Measurements from ENCODE around the gene NPC1L1. TPM values are rescaled to one million over a fixed set of nuclear protein-coding genes. Genes with fewer than 3 reads are reported as not detected.

NPC1L1 gene
- polyA plus RNA-seq, 3 donors, result 2.1 to 3.2 (median 2.5) TPM

DNA sequence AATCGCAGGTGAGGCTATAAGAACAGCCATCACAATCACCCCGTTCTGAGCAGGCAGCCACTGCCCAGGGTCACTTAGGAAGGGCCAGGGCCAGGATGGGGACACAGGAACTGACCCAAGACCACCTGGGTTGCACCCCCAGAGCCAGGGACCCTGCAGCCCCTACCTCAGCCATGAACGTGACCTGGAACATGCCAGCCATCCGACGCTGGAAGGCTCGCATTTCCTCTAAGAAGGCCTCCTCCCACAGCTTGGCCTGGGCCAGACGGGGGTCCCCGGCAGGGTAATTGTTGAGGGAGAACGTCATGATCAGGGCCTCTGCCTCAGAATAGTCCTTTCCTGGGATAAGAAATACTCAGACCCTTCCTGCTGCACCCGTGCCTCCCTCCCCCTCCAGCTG, 5.0 kb downstream of the NPC1L1 start:
- DNase-seq (ENCODE audit: low read depth in 3 of 3, low spot score in 2 of 3), result no peak

DNA sequence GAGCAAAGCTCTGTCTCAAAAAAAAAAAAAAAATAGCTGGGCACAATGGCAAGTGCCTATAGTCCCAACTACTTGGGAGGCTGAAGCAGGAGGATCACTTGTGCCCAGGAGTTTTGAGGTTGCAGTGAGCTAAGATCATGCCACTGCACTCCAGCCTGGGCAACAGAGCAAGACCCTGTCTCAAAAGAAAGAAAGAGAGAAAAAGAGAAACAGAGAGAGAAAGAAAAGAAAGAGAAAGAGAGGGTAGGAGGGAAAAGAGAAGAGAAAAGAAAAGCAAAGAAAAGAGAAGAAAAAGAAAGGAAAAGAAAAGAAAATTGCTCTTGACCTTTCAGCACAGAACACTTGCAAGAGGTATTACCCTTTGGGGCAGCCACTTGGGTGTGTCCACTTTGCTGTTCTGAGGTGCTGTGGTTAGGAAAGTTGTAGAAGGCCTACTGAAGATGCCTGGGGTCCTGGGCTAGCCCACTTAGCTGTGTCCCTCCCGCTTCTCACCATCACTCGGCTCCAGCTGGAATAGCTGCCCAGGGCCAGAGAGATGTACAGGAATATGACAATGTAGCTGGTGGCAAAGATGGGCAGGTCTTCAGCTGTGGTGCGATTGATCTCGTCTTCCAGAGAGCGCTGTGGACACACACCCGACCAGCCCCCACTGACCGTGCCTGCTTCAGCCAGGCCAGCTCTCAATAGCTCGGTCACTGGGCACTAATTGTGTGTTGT, 5.6 kb downstream of the NPC1L1 start:
- no peak for DNase-seq (ENCODE audit: low read depth in 3 of 3, low spot score in 2 of 3)

DNA sequence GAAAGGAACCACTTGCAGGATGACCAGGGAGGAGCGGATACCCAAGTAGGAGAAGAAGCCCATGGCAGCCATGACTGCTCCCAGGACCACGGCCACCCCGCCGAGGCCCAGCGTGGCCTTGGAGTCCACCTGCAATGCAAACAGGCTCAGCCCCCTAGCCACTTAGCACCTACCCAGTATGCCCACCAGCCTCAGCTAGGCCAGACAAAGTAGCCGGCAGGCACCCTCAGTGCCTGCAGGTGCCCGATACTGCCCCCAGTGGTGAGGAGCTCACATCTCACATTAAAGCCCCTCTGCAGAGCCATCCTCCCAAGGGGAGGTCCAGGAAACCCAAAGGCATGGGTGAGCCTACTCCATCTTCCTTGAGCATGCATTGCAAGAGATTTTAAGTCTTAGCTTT, 6.6 kb downstream of the NPC1L1 start:
- no peak for DNase-seq (ENCODE audit: low read depth in 3 of 3, low spot score in 2 of 3)

DNA sequence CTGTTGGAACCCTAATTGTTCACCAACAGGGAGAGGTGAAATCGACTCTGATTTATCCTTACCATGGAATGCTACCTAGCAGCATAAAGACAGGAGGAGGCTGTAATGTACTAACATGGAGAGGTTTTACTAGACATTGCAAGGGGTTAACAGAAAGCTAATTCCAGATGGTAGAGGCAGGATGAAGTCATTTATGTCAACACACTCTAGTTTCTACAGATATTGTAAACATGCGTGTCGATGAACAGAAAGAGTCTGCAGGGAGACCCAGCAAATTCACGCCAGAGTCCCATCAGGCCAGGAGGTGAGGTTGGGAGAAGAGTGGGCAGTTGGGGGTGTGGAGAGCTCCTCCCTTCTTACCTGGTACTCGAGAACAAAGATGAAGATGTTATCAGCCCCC, 7.0 kb downstream of the NPC1L1 start:
- DNase-seq (ENCODE audit: low read depth in 3 of 3, low spot score in 2 of 3), result no peak

DNA sequence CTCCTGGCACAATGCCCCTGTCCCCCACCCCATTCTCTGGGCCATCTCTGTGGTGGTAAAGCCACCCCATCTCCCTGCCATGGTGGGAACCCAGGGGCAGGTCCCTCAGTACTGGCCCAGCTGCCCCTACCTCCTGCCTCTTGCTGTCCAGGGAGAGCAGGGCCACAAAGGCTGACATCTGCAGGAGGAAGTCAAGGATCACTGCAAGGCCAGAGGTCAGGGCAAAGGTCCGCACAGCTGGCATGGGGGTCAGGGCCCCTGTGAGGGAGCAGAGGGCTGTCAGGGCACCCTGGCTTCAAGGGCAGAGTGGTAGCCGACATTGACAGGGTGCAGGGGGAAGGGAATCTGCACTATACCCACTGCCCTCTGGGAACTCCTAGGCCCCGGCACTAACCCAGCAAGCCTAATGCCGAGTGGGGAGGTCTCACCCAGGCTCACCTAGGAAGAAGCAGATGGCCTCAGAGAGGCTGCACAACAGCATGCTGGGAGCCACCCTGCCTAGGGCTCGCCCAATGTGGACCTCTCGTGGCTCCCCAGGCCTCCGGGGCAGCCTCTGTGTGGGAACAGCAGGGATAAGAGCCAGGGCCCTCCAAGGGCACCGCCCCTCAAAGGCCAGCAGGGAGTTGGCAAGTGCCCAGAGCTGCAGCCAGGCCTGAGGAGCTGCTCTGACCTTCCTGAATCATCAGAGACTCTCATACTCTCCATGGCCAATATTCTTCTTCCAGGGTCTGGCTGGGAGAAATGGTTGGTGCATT, 7.7 kb downstream of the NPC1L1 start:
- no peak for DNase-seq (ENCODE audit: low read depth in 3 of 3, low spot score in 2 of 3)

DNA sequence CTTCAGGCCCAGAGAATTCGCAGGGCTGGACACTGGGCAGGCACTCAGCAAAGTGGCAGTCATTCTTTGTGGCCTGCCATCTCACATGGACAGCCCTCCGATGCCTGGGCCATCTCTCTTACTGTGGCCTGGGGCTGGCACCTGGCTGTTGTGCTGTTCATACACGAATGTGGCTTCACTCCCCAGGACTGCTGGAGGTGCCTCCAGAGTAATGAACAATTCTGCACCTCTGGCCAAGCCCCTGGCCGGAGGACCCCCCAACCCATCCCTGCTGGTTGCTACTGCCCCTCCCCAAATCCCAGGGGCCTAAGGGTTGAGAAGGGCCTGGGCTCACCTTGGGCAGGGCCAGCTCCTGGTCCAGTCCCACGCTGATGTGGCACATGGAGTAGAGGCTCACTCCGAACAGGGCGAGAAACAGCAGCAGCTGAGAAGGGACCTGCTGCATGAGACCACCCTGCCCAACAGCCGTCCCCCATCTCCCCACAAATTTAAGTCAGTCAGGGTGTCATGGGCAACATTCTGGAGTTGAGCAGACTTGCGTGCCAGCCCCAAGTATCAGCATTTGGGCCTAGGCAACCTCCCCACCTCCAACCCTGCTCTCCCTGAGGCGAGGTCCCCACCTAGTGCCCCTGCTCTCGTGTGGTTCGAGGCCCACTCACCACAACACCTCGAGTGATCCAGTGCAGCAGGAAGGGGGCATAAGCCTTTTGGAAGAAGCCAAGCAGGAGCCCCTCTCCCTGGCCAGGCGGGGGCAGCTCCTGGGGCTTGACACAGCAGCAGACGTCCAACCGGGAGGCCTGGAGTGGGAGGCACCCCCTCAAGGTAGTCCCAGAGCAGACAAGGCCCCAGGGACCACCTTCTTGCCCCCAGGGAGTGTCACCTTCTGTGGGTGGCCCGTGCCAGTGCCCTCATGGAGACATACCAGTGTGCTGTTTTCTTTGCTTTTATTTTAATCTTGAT, 9.4 kb downstream of the NPC1L1 start:
- DNase-seq (ENCODE audit: low read depth in 3 of 3, low spot score in 2 of 3), result no peak

DNA sequence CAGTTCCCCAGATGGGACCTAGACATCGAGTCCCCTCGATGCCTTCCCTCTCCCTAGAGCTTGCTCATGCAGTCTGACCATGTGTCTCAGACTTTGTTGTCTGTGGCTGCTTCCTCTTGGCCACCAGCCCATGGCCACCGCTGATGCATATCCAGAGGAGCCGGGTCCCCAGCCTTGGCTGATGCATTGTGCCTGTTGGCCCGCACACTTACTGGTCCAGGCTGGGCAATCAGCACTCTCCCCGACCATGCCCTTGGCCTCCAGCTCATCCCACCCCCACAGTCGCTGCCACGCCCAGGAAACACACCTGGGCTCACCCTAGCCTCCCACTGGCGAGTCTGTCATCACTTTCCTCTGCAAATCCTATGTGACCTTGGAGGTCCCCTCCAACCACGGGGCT, 10.1 kb downstream of the NPC1L1 start:
- DNase-seq (ENCODE audit: low read depth in 3 of 3, low spot score in 2 of 3), result no peak

DNA sequence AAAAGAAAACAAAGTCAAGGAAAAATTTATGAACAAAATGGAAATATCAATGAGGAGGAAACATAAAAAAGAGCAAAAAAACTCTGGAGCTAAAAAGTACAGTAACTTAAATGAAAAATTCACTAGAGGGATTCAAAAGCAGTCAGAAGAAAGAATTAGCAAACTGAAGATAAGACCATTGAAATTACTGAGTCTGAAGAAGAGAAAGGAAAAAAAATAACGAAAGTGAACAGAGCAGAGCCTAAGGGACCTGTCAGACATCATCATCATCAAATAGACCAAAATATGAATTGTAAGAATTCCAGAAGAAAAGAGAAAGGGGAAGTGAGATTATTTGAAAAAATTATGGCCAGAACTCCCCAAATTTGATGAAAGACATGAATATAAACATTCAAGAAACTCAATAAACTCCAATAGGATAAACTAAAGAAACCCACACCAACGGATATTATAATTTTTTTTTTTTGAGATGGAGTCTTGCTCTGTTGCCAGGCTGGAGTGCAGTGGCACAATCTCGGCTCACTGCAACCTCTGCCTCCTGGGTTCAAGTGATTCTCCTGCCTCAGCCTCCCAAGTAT, 16.2 kb downstream of the NPC1L1 start:
- DNase-seq (ENCODE audit: low read depth in 3 of 3, low spot score in 2 of 3), result no peak

DNA sequence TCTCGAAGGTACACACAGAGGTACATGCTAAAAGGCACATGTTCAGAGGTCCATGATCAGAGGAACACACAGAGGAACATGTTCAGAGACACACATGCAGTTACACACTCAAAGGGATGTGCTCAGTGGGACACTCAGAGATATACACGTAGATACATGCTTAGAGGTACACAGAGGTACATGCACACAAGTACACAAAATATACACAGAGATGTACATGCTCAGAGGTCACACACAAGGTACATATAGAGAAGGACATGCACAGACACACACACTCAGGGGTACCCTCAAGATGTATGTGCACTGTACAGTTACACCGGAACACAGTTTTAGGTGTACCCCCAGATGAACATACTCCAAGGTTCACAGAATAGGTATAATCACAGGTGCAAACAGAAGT, 18.8 kb downstream of the NPC1L1 start:
- no peak for DNase-seq (ENCODE audit: low read depth in 3 of 3, low spot score in 2 of 3)

DNA sequence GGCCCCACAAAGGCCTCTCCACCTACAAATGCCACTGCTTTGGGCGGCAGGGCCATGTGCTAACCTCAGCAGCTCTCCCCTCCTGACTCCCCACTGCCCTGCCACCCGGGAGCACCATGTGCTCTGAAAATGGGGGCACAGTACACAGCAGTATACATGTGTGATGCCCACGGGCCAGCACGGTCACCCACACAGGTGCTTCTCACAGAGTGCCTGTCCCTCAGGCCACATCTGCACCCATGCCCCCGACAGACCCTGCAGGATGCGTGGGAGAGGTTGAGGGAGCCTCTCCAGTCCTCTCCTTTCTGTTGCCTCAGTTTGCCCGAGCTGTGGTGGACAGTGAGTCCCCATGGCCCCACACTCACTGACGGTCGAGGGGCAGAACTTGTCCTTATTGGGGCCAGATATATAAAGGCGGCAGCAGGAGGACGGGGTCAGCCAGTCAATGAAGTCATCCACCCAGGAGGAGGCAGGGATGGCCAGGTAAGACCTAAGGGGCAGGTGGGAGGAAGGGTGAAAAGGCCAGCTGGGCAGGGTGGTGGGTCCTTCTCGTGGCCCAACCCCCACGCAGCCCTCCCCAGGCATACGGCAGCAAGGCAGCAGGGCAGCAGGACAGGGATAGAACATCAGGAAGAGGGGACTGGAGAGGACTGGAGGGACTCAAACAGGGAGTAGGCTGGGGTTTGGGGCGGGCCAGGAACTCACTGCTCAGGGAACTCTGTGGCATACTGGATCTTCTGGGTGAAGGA, 19.6 kb downstream of the NPC1L1 start:
- DNase-seq (ENCODE audit: low read depth in 3 of 3, low spot score in 2 of 3), result no peak

DNA sequence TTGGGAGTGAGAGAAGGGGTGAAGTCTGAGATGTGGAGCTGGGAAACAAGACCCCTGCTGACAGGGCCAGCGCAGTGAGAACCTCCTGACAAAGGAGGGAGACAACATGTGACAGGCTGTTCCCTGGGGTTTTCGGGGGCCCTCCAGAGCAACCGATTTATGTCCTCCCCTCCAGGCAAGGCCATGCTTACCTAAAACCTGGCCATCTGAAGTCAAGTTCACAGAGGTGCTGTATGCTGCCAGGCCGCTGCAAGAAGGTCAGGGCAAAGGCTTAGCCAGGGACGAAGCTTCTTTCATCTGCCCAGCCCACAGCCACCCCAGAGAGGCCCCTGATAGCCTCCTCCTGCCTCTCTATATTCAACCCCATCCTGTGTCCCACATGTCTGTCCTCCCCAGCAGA, 20.6 kb downstream of the NPC1L1 start:
- no peak for DNase-seq (ENCODE audit: low read depth in 3 of 3, low spot score in 2 of 3)

DNA sequence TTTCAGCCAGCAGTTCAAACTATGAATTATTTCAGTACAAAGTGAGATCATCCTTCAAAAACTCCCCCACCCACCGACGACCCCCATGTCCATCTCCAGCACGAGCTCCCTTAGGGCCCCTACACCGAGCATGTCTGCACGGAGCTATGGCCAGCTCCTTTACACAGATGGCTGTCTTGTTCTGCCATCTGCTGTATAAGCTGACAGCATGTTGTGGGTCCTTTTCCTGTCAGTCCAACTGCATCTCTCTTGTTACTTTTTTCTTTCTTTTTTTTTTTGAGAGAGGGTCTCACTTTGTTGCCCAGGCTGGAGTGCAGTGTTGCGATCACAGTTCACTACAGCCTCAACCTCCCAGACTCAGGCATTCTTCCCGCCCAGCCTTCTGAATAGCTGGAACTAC, 21.6 kb downstream of the NPC1L1 start:
- DNase-seq (ENCODE audit: low read depth in 3 of 3, low spot score in 2 of 3), result no peak

DNA sequence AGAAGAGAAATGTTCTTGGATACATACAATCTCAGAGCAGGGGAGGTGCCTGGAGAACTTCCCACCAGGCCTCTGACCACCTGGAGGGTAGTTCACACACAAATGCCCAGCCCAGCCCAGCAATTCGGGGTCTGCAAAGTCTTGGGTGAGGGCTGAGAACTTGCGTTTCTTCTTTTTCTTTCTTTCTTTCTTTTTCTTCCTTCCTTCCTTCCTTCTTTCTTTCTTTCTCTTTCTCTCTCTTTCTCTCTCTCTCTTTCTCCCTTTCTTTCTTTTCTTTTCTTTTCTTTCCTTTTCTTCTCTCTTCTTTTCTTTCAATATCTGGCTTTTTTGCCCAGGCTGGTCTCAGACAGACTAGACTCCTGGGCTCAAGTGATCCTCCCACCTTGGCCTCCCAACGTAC, 22.4 kb downstream of the NPC1L1 start:
- DNase-seq (ENCODE audit: low read depth in 3 of 3, low spot score in 2 of 3), result no peak

DNA sequence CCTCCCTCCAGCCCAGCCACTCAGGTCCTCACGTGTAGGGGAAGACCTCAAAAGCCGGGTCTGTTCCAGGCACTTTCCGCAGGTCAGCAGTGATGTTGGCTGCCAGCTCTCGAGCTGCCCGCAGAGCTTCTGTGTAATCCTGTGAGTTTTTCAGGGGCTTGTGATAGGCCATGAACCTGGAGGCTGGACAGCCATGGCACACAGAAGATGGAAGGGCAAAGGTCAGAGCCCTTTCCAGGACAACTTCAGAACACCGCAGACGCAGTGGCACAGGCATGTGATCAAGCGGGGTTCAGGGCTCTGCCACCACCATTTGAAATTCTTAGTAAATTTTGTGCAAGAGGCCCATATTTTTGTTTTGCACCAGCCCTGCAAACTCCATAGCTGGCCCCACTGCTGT, 24.0 kb downstream of the NPC1L1 start:
- no peak for DNase-seq (ENCODE audit: low read depth in 3 of 3, low spot score in 2 of 3)

DNA sequence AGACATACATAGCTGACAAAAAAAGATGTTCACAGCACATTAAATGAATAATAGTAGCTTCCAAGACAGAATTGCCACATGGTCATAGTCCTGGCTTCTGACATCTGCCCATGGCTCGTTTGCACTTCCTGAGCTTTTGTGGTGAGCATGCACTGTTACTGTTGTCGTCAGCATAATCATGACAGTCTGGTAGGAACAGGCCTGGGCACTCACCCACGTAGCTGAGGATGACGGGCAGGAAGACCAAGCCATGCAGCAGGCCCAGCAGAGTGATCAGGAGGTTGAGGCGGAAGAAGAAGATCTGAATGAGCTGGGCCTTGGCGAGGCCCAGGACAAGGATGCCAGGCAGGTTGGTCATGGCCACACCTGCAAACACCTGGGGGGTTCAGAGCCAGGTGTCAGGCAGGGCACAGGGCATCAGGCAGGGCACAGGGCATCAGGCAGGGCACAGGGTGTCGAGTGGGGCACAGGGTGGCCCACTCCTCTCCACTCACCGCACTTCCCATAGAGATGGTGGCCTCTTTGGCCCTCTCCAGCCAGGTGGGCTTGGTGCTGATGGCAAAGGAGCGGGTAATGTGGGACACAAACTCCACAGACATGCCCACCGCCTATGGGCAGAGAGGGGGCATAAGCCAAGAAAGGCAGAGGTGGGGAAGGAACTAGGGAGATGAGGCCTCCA, 25.4 kb downstream of the NPC1L1 start:
- no peak for DNase-seq (ENCODE audit: low read depth in 3 of 3, low spot score in 2 of 3)

DNA sequence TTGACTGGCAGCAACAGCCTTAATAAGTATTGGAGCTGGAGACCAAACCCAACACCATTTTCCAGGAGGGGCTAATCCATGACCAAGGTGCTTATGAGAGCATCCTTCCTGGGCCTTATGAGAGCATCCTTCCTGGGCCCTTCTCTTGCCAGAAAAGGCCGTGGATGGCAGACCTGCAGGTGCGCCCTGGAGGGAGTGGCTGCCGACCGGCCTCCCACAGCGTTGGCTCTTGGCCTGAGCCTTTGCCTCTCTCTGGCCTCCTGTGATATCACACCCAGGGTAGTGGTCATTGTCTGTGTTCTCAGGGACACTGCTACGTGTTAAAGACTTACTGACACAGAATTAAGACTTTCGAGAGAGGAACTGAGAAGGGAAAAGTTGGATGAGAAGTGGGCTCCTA, 28.4 kb downstream of the NPC1L1 start:
- no peak for DNase-seq (ENCODE audit: low read depth in 3 of 3, low spot score in 2 of 3)

DNA sequence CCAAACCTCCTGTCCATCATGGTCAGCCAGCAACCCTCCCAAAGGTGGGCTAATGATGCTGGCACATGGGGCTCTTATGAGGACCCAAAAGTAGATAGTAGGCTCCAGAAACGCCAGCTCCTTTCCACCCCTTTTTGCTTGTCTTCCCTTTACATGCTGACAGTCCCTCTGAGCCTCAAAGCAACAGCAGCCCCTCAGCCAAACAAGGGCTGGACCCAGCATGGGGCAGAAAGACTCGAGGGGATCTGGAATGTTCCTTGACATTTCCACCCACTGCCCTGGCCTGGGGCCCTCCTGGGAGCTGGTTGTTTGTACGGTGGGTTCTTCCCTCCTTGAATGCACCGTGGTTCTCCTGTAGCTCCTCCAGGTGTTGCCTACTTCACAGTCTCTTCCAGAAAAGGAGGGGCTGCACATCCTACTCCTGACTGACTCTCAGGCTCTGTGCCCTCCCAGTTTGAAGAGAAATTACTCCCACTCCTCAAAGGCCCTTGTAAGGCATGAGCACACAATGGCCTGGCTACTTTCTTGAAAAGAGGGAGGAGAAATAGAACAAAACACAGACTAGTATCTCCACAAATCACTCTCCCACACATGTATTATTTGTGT, 29.2 kb downstream of the NPC1L1 start:
- no peak for DNase-seq (ENCODE audit: low read depth in 3 of 3, low spot score in 2 of 3)

DNA sequence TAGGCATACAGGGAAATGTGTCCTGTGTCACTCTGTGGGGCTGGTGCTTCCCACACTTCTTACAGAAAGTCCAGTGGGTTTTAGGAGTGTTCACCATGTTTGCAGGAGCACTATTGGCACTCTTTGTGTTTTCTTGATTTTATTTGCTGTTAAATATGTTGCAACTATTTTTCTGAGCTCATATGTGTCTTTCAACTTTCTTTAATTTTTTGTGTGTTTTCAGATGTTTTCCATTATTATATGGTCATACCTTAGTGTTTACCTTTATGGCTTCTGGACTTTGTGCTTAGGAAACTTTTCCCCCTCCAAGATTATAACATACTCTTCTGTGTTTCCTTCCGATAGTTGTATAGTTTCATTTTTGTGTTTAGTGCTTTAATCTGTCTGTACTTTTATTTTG, 29.9 kb downstream of the NPC1L1 start:
- no peak for DNase-seq (ENCODE audit: low read depth in 3 of 3, low spot score in 2 of 3)

DNA sequence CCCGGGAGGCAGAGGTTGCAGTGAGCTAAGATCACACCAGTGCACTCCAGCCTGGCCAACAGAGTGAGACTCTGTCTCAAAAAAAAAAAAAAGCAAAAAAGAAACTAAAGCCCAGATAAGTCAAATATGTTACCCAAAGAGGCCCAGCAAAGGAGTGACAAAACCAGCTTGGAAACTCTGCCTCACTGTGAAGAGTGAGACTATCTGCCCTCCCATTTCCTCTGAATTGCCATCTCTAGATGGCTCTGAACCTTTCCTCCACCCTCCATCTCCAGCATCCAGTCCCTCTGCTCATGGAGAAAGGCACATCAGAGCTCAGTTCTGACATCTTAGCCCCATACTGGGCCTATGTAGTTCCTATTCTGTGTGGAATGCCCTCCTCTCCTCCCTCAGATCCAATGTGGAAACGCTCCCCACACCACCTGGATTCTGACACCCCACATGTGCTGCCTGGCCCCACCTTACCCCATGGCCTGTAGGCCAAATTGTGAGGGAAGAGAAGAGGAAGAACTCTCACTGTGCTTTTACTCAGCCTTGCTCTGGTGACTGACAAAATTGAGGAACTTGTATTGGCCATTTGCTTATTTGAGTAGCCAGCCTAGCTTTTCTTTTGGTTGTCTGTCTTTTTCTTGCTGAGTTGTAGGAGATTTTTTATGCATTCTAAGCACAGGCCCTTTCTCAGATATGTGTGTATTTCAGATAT, 32.7 kb downstream of the NPC1L1 start:
- no peak for DNase-seq (ENCODE audit: low read depth in 3 of 3, low spot score in 2 of 3)

Data from right renal cortex interstitium (tissue), 3 donors.